Esophagus (tissue), 2 donors: ENCODE results near the gene SPESP1. TPM values are rescaled to one million over a fixed set of nuclear protein-coding genes. Genes with fewer than 3 reads are reported as not detected.
"Not testable (repeated sequence)": the region's sequence is repeated elsewhere in the genome, so short reads cannot be mapped to it uniquely, and the experiment has no call there.

ENCODE experiments used
- H3K27ac ChIP-seq, 2 donors: one replicate each; pipeline ENCODE4 v1.5.1; 2013; ENCODE audit warnings: low read depth in 2 of 2, mild to moderate bottlenecking in 2 of 2, inconsistent platforms in 1 of 2, low read length in 1 of 2, moderate library complexity in 1 of 2
- H3K27me3 ChIP-seq, 2 donors: one replicate each; pipeline ENCODE4 v1.6.1; 2013; ENCODE audit warnings: low read length in 2 of 2, control low read depth in 1 of 2, mild to moderate bottlenecking in 1 of 2; ENCODE audit not compliant: insufficient read depth in 2 of 2, control insufficient read depth in 1 of 2
- H3K36me3 ChIP-seq, 2 donors: one replicate each; pipeline ENCODE4 v1.6.1; 2013; ENCODE audit warnings: low read length in 1 of 2; ENCODE audit not compliant: control insufficient read depth in 2 of 2, insufficient read depth in 2 of 2
- H3K4me1 ChIP-seq, 2 donors: one replicate each; pipeline ENCODE4 v1.6.1; 2013; ENCODE audit warnings: low read length in 1 of 2; ENCODE audit not compliant: control insufficient read depth in 2 of 2, insufficient read depth in 2 of 2
- H3K4me3 ChIP-seq, 2 donors: one replicate each; pipeline ENCODE4 v1.5.1; 2013; ENCODE audit warnings: low read length in 2 of 2, mild to moderate bottlenecking in 2 of 2, low read depth in 1 of 2, moderate library complexity in 1 of 2
- H3K9me3 ChIP-seq, 2 donors: one replicate each; pipeline ENCODE4 v1.6.1; 2013; ENCODE audit warnings: mild to moderate bottlenecking in 2 of 2, low read depth in 1 of 2, low read length in 1 of 2, moderate library complexity in 1 of 2; ENCODE audit not compliant: control insufficient read depth in 2 of 2, insufficient read depth in 1 of 2
- WGBS, 2 donors: extraction: QIAGEN DNeasy Blood & Tissue Kit; methylation state at CpG; one replicate each; pipeline ENCODE4 v1.1.7; 2013; 5-methylcytosine and 5-hydroxymethylcytosine counted together
- polyA plus RNA-seq, 2 donors: library from polyadenylated mRNA; stranded (reverse); fragments of 200-250 nt; gene quantifications; one replicate each; pipeline ENCODE4 v1.2.3, GENCODE V29; 2013
- donor health status: healthy with polysubstance abuse.
- donor health status: Bipolar disorder and iron deficiency.

The SPESP1 gene
- polyA plus RNA-seq, 2 donors, result 1.1 to 1.2 TPM

GRCh38 chr15:68957696-68958095 is 27.4 kb downstream of the SPESP1 start:
- Histone ChIP-seq H3K4me1 (no peaks in the 10 kb centered on the region), H3K9me3 (peaks cover 0 to 2% of the 10 kb centered on the region in 2 donors), H3K36me3 (no peaks in the 10 kb centered on the region), H3K27ac (no peak overlapping the region), H3K27me3 (no peaks in the 10 kb centered on the region), H3K4me3 (no peak overlapping the region)
- 82 to 89% methylated on average over 3 of the region's 3 CpGs for WGBS, 2 donors

- Histone ChIP-seq H3K4me1 (no peaks in the 10 kb centered on the region), H3K27ac (no peak overlapping the region), H3K36me3 (no peaks in the 10 kb centered on the region), H3K9me3 (peaks cover 0 to 2% of the 10 kb centered on the region in 2 donors), H3K27me3 (no peaks in the 10 kb centered on the region), H3K4me3 (no peak overlapping the region)
- WGBS, 2 donors, result 53 to 63% methylated on average over 1 of the region's 1 CpG
Measured at GRCh38 chr15:68958597-68958996, 28.3 kb downstream of the SPESP1 start.

GRCh38 chr15:68962465-68962864 is 32.1 kb downstream of the SPESP1 start:
- Histone ChIP-seq H3K4me1 (no peaks in the 10 kb centered on the region), H3K9me3 (peaks cover 0 to 2% of the 10 kb centered on the region in 2 donors), H3K27me3 (no peaks in the 10 kb centered on the region)

GRCh38 chr15:68963719-68964118 is 33.4 kb downstream of the SPESP1 start:
- WGBS, 2 donors, result 81 to 96% methylated on average over 5 to 6 of the region's 7 CpGs
- not testable (repeated sequence) for H3K27me3 ChIP-seq, H3K27ac ChIP-seq, H3K9me3 ChIP-seq, H3K4me3 ChIP-seq, H3K36me3 ChIP-seq, H3K4me1 ChIP-seq

More at GRCh38 chr15:68962465-68962864, 32.1 kb downstream of the SPESP1 start:
- Histone ChIP-seq H3K36me3 (no peaks in the 10 kb centered on the region), H3K4me3 (no peak overlapping the region), H3K27ac (no peak overlapping the region)
- WGBS, 2 donors, result 55 to 62% methylated on average over 1 of the region's 1 CpG

- Histone ChIP-seq H3K4me3 (no peak overlapping the region), H3K36me3 (no peaks in the 10 kb centered on the region), H3K27ac (no peak overlapping the region), H3K27me3 (no peaks in the 10 kb centered on the region), H3K9me3 (no peaks in the 10 kb centered on the region), H3K4me1 (no peaks in the 10 kb centered on the region)
- 47 to 64% methylated on average over 5 of the region's 5 CpGs for WGBS, 2 donors
Measured at GRCh38 chr15:68966996-68967395, 36.7 kb downstream of the SPESP1 start.

- H3K36me3 ChIP-seq, result no peaks in the 10 kb centered on the region
- no peaks in the 10 kb centered on the region for H3K27me3 ChIP-seq
- H3K27ac ChIP-seq, result no peak overlapping the region
- no peak overlapping the region for H3K4me3 ChIP-seq
- H3K4me1 ChIP-seq, result no peaks in the 10 kb centered on the region
- H3K9me3 ChIP-seq, result no peaks in the 10 kb centered on the region
Measured at GRCh38 chr15:68967948-68968347, 37.6 kb downstream of the SPESP1 start.

GRCh38 chr15:68969298-68969697 is 39.0 kb downstream of the SPESP1 start:
- H3K27ac ChIP-seq, result no peak overlapping the region
- H3K36me3 ChIP-seq, result no peaks in the 10 kb centered on the region
- no peaks in the 10 kb centered on the region for H3K9me3 ChIP-seq
- H3K4me3 ChIP-seq, result no peak overlapping the region
- no peaks in the 10 kb centered on the region for H3K4me1 ChIP-seq
- no peaks in the 10 kb centered on the region for H3K27me3 ChIP-seq

- WGBS, 2 donors, result 52 to 59% methylated on average over 4 of the region's 4 CpGs
- no peaks in the 10 kb centered on the region for H3K36me3 ChIP-seq
- no peak overlapping the region for H3K4me3 ChIP-seq
- H3K4me1 ChIP-seq, result no peaks in the 10 kb centered on the region
- H3K27ac ChIP-seq, result no peak overlapping the region
- no peaks in the 10 kb centered on the region for H3K27me3 ChIP-seq
- peaks cover 0 to 2% of the 10 kb centered on the region in 2 donors for H3K9me3 ChIP-seq
Measured at GRCh38 chr15:68972201-68973065, 42.1 kb downstream of the SPESP1 start.

- H3K4me3 ChIP-seq, H3K4me1 ChIP-seq, H3K27me3 ChIP-seq, H3K9me3 ChIP-seq, H3K36me3 ChIP-seq, H3K27ac ChIP-seq: not testable (repeated sequence)
- WGBS, 2 donors, result 96% methylated on average over 21 to 26 of the region's 26 CpGs
Measured at GRCh38 chr15:68975651-68976160, 45.4 kb downstream of the SPESP1 start.

- not testable (repeated sequence) for H3K27ac ChIP-seq, H3K36me3 ChIP-seq, H3K27me3 ChIP-seq, H3K9me3 ChIP-seq, H3K4me1 ChIP-seq, H3K4me3 ChIP-seq
- WGBS, 2 donors, result 91 to 94% methylated on average over 10 of the region's 10 CpGs
Measured at GRCh38 chr15:68977426-68977825, 47.1 kb downstream of the SPESP1 start.
